Adrenal gland (tissue), 19 donors: ENCODE measurements around the gene UHRF1. TPM values are rescaled to one million over a fixed set of nuclear protein-coding genes. Genes with fewer than 3 reads are reported as not detected.

Source experiments
- DNase-seq, 7 donors: peaks; one replicate each; pipeline ENCODE4 v3.0.0-alpha.2; 2019 to 2020
- H3K27ac ChIP-seq, 5 donors: fragments of 200-600 bp; sonication (generic) in 4 of 5; 1 replicate in 3 of 5; 2 replicates in 2 of 5; pipeline versions ENCODE4 v1.5.1 to v1.8.0; 2016 to 2020; ENCODE audit warnings: mild to moderate bottlenecking in 1 of 5
- H3K27me3 ChIP-seq: fragments of 200-600 bp; 2 replicates; pipeline ENCODE4 v1.8.0; 2021
- H3K36me3 ChIP-seq, 2 donors: fragments of 200-600 bp; replicated peaks in 1 of 2; 1 replicate in 1 of 2; 2 replicates in 1 of 2; pipeline versions ENCODE4 v1.5.1 to v1.8.0; 2018 to 2022
- H3K4me1 ChIP-seq, 2 donors: fragments of 200-600 bp; replicated peaks in 1 of 2; 1 replicate in 1 of 2; 2 replicates in 1 of 2; pipeline versions ENCODE4 v1.5.1 to v1.8.0; 2018 to 2021
- H3K4me3 ChIP-seq, 4 donors: fragments of 200-600 bp; sonication (generic) in 3 of 4; one replicate each; pipeline ENCODE4 v1.5.1; 2016 to 2018
- H3K9me3 ChIP-seq, 3 donors: fragments of 200-600 bp; sonication (generic) in 1 of 3; replicated peaks in 1 of 3; 1 replicate in 2 of 3; 2 replicates in 1 of 3; pipeline versions ENCODE4 v1.5.1 to v1.8.0; 2016 to 2021
- POLR2A ChIP-seq, 2 donors: fragments of 450-650 bp; IDR thresholded peaks; one replicate each; pipeline ENCODE4 v1.6.1; 2017; ENCODE audit warnings: antibody characterized with exemption in 2 of 2, mild to moderate bottlenecking in 2 of 2, moderate library complexity in 1 of 2
- WGBS, 4 donors: extraction: QIAGEN DNeasy Blood & Tissue Kit in 2 of 4; methylation state at CpG; one replicate each; pipeline versions ENCODE4 v1.1.5 to v1.1.7; 2013 to 2017; 5-methylcytosine and 5-hydroxymethylcytosine counted together
- intact Hi-C, 2 donors: fragments of 100-400 bp; cut with DNase I; formaldehyde crosslinking; loops; one replicate each; pipeline versions ENCODE4 v1.14.1 to v1.15.0; 2022 to 2023
- long read RNA-seq, 10 donors: library from polyadenylated mRNA in 3 of 10; unstranded in 2 of 10; stranded (forward) in 1 of 10; transcript quantifications; one replicate each; pipeline ENCODE4 v2.0.0 and lab custom pipeline, GENCODE V29; 2021 to 2026
- polyA plus RNA-seq, 3 donors: library from polyadenylated mRNA; stranded (reverse); fragments of 200-250 nt in 2 of 3; fragments of 350-450 nt in 1 of 3; fragmentation: Illumina TruSeq in 1 of 3; extraction: RNeasy Lipid Tissue Mini Kit (QIAGEN cat#74804) in 1 of 3; gene quantifications; one replicate each; pipeline ENCODE4 v1.2.3, GENCODE V29; 2013 to 2014
- total RNA-seq, 9 donors: library from RNA; depleted of rRNA in 4 of 9; stranded (reverse); fragments of >200 nt in 4 of 9; fragments of 120-200 nt in 1 of 9; fragmentation: NEBNext Ultra II Directional in 1 of 9; extraction: Animal tissue kit (Norgen Biotek cat#: 25700) in 1 of 9; gene quantifications; one replicate each; pipeline versions ENCODE4 v1.1.0 to v1.2.4, GENCODE V29; 2013 to 2023
- TF ChIP-seq, protein P1 (sequence below), 6 experiments: fragments of 450-650 bp in 4 of 6; fragments of 200-600 bp in 2 of 6; sonication (generic) in 1 of 6; IDR thresholded peaks; 1 replicate in 5 of 6; 2 replicates in 1 of 6; pipeline versions ENCODE4 v1.5.1 to v1.8.0; 2016 to 2021; ENCODE audit warnings: antibody characterized with exemption in 6 of 6, mild to moderate bottlenecking in 2 of 6, moderate library complexity in 1 of 6
- donor health status: healthy with polysubstance abuse.
- donor health status: Bipolar disorder and iron deficiency.
- donor health status: DM: yes; HTN: yes; CAD: no.
- donor health status: DM: no; HTN: no; CAD: no.
- donor health status: DM: no; HTN: no; CAD: no.
- donor health status: DM: yes; HTN: yes; CAD: no.

UHRF1 gene
- total RNA-seq (10 to 100 TPM in 1 of 9 donors, 1 to 10 TPM in 5, under 1 TPM in 3; 0.87 to 11.0 (median 1.2) TPM), polyA plus RNA-seq (1 to 10 TPM in 1 of 3 donors, under 1 TPM in 2; 0.56 to 1.2 (median 0.88) TPM)
- long read RNA-seq, donor 1, partial matches to known transcripts = 0 of 4 reads
- long read RNA-seq, donor 1, other reads (novel, unspliced or antisense) = 0 of 4 reads
- long read RNA-seq, donor 2 = 0 reads
- long read RNA-seq, donor 3 = 0 reads
- long read RNA-seq, donor 4 = 0 reads
- long read RNA-seq, donor 5, partial matches to known transcripts = 3 of 6 reads
- long read RNA-seq, donor 5, other reads (novel, unspliced or antisense) = 0 of 6 reads
- long read RNA-seq, donor 6, partial matches to known transcripts = 0 of 1 reads
- long read RNA-seq, donor 6, other reads (novel, unspliced or antisense) = 1 of 1 reads
- long read RNA-seq, donor 7, partial matches to known transcripts = 0 of 1 reads
- long read RNA-seq, donor 7, other reads (novel, unspliced or antisense) = 0 of 1 reads
- long read RNA-seq, donor 8, partial matches to known transcripts = 0 of 4 reads
- long read RNA-seq, donor 8, other reads (novel, unspliced or antisense) = 0 of 4 reads
- long read RNA-seq, donor 9 = 0 reads
- long read RNA-seq, donor 10 = 0 reads

- H3K36me3 ChIP-seq = no peaks in the 10 kb centered on the region
- no peaks in the 10 kb centered on the region for H3K9me3 ChIP-seq
- TF ChIP-seq, protein P1, sequence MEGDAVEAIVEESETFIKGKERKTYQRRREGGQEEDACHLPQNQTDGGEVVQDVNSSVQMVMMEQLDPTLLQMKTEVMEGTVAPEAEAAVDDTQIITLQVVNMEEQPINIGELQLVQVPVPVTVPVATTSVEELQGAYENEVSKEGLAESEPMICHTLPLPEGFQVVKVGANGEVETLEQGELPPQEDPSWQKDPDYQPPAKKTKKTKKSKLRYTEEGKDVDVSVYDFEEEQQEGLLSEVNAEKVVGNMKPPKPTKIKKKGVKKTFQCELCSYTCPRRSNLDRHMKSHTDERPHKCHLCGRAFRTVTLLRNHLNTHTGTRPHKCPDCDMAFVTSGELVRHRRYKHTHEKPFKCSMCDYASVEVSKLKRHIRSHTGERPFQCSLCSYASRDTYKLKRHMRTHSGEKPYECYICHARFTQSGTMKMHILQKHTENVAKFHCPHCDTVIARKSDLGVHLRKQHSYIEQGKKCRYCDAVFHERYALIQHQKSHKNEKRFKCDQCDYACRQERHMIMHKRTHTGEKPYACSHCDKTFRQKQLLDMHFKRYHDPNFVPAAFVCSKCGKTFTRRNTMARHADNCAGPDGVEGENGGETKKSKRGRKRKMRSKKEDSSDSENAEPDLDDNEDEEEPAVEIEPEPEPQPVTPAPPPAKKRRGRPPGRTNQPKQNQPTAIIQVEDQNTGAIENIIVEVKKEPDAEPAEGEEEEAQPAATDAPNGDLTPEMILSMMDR (IDR thresholded peaks at IDR 0.05) = no peak
- no peak for TF ChIP-seq POLR2A (IDR thresholded peaks at IDR 0.05)
- intact Hi-C loops = no loop called here
- H3K4me1 ChIP-seq = peaks cover 12 to 23% of the 10 kb centered on the region in 2 donors
- WGBS, 4 donors = 2 to 4% (median 3%) methylated on average over 31 to 89 of the region's 89 CpGs; no CpG with 5 or more reads in 1 of the 4 donors
- H3K27me3 ChIP-seq = peaks cover 10% of the 10 kb centered on the region
- no peak within 1 kb of the TSS for H3K27ac ChIP-seq
- DNase-seq = no peak
- peak within 1 kb of the TSS in 3 of 4 donors; percentile 25 to 98 (median 35) for H3K4me3 ChIP-seq
Observed at GRCh38 chr19:4909156-4909896, at the start of gene UHRF1. Gene UHRF1, plus strand, starts transcription at chr19:4909501. Its CDS starts 1,385 bp downstream, at chr19:4910886.

DNA sequence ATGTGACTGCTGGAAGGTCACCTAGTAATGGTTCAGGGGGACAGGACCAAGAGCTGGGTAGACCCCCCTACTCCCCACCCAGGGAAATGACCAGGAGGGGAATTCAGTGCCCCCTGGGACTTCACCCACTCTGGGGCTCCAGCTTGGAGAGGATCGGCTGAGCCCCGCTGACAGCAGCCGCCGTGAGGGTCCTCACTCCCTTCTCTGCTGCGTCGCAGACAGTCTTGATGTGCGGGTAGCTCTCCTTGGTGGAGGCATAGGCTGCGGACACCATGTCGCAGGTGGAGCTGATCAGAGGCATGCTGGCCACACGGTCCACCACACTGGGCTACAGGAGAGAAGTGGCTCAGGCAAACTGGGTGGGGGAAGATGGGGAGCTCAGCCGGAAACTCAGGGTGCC lies 49.6 kb upstream of the UHRF1 start:
- Histone ChIP-seq H3K36me3 (peaks cover 0 to 63% of the 10 kb centered on the region in 2 donors), H3K4me1 (peaks cover 0 to 5% of the 10 kb centered on the region in 2 donors), H3K9me3 (no peaks in the 10 kb centered on the region), H3K4me3 (no peak overlapping the region), H3K27ac (no peak overlapping the region), H3K27me3 (no peaks in the 10 kb centered on the region)
- TF ChIP-seq, protein P1 (IDR thresholded peaks at IDR 0.05) = no peak
- no peak for TF ChIP-seq POLR2A (IDR thresholded peaks at IDR 0.05)
- intact Hi-C loops = loop anchor here in 1 of 2 donors (10.0 kb wide), 1 partner anchor 55 kb away; no protein-coding TSS in a partner anchor
- 94 to 100% (median 96%) methylated on average over 3 to 11 of the region's 11 CpGs for WGBS, 4 donors
- DNase-seq = no peak

DNA sequence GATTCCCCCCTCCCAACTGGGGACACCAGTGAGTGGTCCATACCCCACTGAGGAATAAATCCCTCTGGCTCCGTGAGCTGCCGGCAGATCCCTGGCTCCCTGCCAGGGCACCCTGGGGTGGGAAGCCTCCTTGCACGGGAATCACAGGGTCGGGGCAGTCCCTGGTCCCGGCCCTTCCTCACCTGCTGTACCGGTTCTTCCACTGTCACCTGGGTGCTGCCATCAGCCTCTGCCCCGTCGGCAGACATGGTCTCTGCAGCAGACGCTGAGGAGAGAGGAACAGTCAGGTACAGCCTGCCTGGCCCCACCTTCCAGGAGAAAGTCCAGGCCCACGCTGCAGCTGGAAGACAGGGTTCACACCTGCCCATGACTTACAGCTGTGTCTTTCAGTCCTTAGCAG lies 48.2 kb upstream of the UHRF1 start:
- Histone ChIP-seq H3K4me3 (no peak overlapping the region), H3K36me3 (peaks cover 0 to 52% of the 10 kb centered on the region in 2 donors), H3K27ac (no peak overlapping the region), H3K4me1 (peaks cover 2 to 7% of the 10 kb centered on the region in 2 donors), H3K27me3 (no peaks in the 10 kb centered on the region), H3K9me3 (no peaks in the 10 kb centered on the region)
- WGBS, 4 donors = 50 to 68% (median 66%) methylated on average over 3 to 10 of the region's 10 CpGs; no CpG with 5 or more reads in 1 of the 4 donors
- intact Hi-C loops = no loop called here
- TF ChIP-seq, protein P1 (IDR thresholded peaks at IDR 0.05) = no peak
- TF ChIP-seq POLR2A (IDR thresholded peaks at IDR 0.05) = no peak
- no peak for DNase-seq
